IPS-18a (cell line): Measurements from ENCODE around the gene ZNF776.
"Not testable (repeated sequence)": the region's sequence is repeated elsewhere in the genome, so short reads cannot be mapped to it uniquely, and the experiment has no call there.

ENCODE experiments used
- H3K27ac ChIP-seq: one replicate; pipeline ENCODE4 v1.5.1; 2013; ENCODE audit warnings: low read length
- H3K27me3 ChIP-seq: one replicate; pipeline ENCODE4 v1.6.1; 2013; ENCODE audit warnings: mild to moderate bottlenecking, low read length; ENCODE audit not compliant: control insufficient read depth, insufficient read depth
- H3K36me3 ChIP-seq: one replicate; pipeline ENCODE4 v1.6.1; 2013; ENCODE audit warnings: low read depth, low read length; ENCODE audit not compliant: control insufficient read depth
- H3K4me1 ChIP-seq: one replicate; pipeline ENCODE4 v1.6.1; 2013; ENCODE audit warnings: low read depth, low read length; ENCODE audit not compliant: control insufficient read depth
- H3K4me3 ChIP-seq: one replicate; pipeline ENCODE4 v1.5.1; 2013; ENCODE audit warnings: low read length
- H3K9ac ChIP-seq: one replicate; pipeline ENCODE4 v1.6.1; 2013; ENCODE audit warnings: mild to moderate bottlenecking, low read length, moderate library complexity
- H3K9me3 ChIP-seq: one replicate; pipeline ENCODE4 v1.6.1; 2013; ENCODE audit warnings: low read depth, low read length; ENCODE audit not compliant: control insufficient read depth

Gene ZNF776

GRCh38 chr19:57779220-57779845 is 32.7 kb downstream of the ZNF776 start:
- Histone ChIP-seq H3K27ac (no peak overlapping the region), H3K36me3 (peaks cover 45% of the 10 kb centered on the region), H3K9me3 (no peaks in the 10 kb centered on the region)

GRCh38 chr19:57786286-57786685 is 39.7 kb downstream of the ZNF776 start:
- Histone ChIP-seq H3K9me3 (no peaks in the 10 kb centered on the region), H3K27ac (no peak overlapping the region), H3K36me3 (peaks cover 8% of the 10 kb centered on the region), H3K9ac (no peak overlapping the region), H3K4me1 (no peaks in the 10 kb centered on the region), H3K4me3 (no peak overlapping the region), H3K27me3 (no peaks in the 10 kb centered on the region)

More at GRCh38 chr19:57779220-57779845, 32.7 kb downstream of the ZNF776 start:
- no peaks in the 10 kb centered on the region for H3K4me1 ChIP-seq
- H3K27me3 ChIP-seq, result no peaks in the 10 kb centered on the region
- H3K9ac ChIP-seq, result no peak overlapping the region
- H3K4me3 ChIP-seq, result no peak overlapping the region

- H3K9me3 ChIP-seq, result no peaks in the 10 kb centered on the region
- no peaks in the 10 kb centered on the region for H3K4me1 ChIP-seq
- peaks cover 7% of the 10 kb centered on the region for H3K36me3 ChIP-seq
Observed at GRCh38 chr19:57786906-57787305, 40.3 kb downstream of the ZNF776 start.

GRCh38 chr19:57788114-57788692 is 41.6 kb downstream of the ZNF776 start:
- no peaks in the 10 kb centered on the region for H3K27me3 ChIP-seq
- H3K27ac ChIP-seq, result no peak overlapping the region
- no peak overlapping the region for H3K4me3 ChIP-seq
- no peaks in the 10 kb centered on the region for H3K9me3 ChIP-seq
- H3K4me1 ChIP-seq, result no peaks in the 10 kb centered on the region
- H3K36me3 ChIP-seq, result peaks cover 11% of the 10 kb centered on the region
- no peak overlapping the region for H3K9ac ChIP-seq

More at GRCh38 chr19:57786906-57787305, 40.3 kb downstream of the ZNF776 start:
- Histone ChIP-seq H3K9ac (no peak overlapping the region), H3K4me3 (no peak overlapping the region), H3K27ac (no peak overlapping the region), H3K27me3 (no peaks in the 10 kb centered on the region)

DNA sequence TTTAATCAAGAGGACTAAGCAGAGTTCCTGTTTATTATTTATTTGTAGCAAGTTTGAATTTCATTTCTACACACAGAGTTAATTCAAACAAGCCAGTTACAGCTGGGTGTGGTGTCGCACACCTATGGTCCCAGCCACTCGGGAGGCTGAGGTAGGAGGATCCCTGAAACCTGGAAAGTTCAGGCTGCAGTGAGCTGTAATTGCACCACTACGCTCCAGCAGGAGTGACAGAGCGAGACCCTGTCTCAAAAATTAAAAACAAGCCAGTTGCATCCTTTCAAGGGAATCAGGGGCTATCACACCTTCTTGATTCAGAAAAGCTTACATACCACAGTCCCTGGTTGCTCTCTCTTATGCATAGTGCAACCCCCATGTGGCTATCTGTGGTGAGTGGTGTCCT is 42.7 kb downstream of the ZNF776 start:
- Histone ChIP-seq H3K9me3 (no peaks in the 10 kb centered on the region), H3K4me1 (no peaks in the 10 kb centered on the region), H3K27me3 (no peaks in the 10 kb centered on the region), H3K36me3 (peaks cover 11% of the 10 kb centered on the region), H3K4me3 (no peak overlapping the region), H3K9ac (no peak overlapping the region), H3K27ac (no peak overlapping the region)

DNA sequence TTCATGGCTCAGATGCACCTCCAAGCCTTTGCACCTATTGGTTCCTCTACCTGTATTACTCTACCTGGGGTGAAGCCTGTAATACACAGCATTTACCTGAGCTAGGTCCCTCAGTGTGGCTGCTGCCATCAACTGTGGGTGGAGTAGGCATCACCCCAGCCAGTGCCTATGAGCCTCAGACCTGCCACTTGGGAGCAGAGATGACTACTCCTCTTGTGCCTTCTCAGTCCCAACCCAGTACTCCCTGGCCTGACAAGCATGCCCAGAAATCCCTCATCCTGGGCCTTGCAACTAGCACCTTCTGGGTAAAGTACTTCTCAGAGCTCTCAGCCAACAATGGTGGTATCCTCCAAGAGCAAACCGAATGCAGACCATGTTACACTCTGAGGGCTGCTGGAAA is 50.0 kb downstream of the ZNF776 start:
- not testable (repeated sequence) for H3K27me3 ChIP-seq, H3K9me3 ChIP-seq, H3K27ac ChIP-seq, H3K9ac ChIP-seq, H3K4me3 ChIP-seq
- Histone ChIP-seq H3K4me1 (peaks cover 11% of the 10 kb centered on the region), H3K36me3 (peaks cover 17% of the 10 kb centered on the region)

GRCh38 chr19:57800696-57801095 is 54.1 kb downstream of the ZNF776 start:
- Histone ChIP-seq H3K27me3 (no peaks in the 10 kb centered on the region), H3K9me3 (no peaks in the 10 kb centered on the region), H3K36me3 (peaks cover 13% of the 10 kb centered on the region), H3K4me3 (no peak overlapping the region), H3K9ac (no peak overlapping the region), H3K27ac (no peak overlapping the region), H3K4me1 (peaks cover 31% of the 10 kb centered on the region)

GRCh38 chr19:57802269-57802668 is 55.7 kb downstream of the ZNF776 start:
- no peak overlapping the region for H3K4me3 ChIP-seq
- peaks cover 33% of the 10 kb centered on the region for H3K4me1 ChIP-seq
- no peak overlapping the region for H3K9ac ChIP-seq
- H3K27me3 ChIP-seq, result no peaks in the 10 kb centered on the region
- no peaks in the 10 kb centered on the region for H3K9me3 ChIP-seq
- no peaks in the 10 kb centered on the region for H3K36me3 ChIP-seq
- no peak overlapping the region for H3K27ac ChIP-seq

- Histone ChIP-seq H3K4me3 (peak overlapping the region; percentile 90), H3K9me3 (no peaks in the 10 kb centered on the region), H3K4me1 (peaks cover 33% of the 10 kb centered on the region), H3K36me3 (peaks cover 9% of the 10 kb centered on the region), H3K9ac (peak overlapping the region; percentile 97), H3K27ac (peak overlapping the region; percentile 98), H3K27me3 (no peaks in the 10 kb centered on the region)
Observed at GRCh38 chr19:57803265-57803593, 56.6 kb downstream of the ZNF776 start.

- peak overlapping the region; percentile 98 for H3K27ac ChIP-seq
- H3K9me3 ChIP-seq, result no peaks in the 10 kb centered on the region
- peaks cover 33% of the 10 kb centered on the region for H3K4me1 ChIP-seq
- peak overlapping the region; percentile 97 for H3K9ac ChIP-seq
- peak overlapping the region; percentile 90 for H3K4me3 ChIP-seq
- no peaks in the 10 kb centered on the region for H3K27me3 ChIP-seq
- H3K36me3 ChIP-seq, result peaks cover 13% of the 10 kb centered on the region
Observed at GRCh38 chr19:57803594-57804325, 57.1 kb downstream of the ZNF776 start.

DNA sequence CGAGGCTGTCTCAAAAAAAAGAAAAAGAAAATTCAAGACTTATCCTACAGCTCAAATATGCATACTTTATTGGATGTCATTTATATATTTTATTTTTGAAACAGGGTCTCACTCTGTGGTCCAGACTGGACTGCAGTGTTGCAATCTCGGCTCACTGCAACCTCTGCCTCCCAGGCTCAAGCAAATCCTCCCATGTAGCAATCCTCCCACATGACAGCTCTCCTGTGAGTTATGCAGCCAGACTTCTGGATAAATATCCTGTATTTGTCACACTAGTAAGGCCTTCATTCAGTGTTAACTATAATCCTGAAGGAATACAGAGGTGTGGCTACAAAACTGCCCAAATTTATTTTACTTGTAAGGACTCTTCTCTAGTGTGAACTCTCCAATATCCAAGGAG is 60.9 kb downstream of the ZNF776 start:
- no peaks in the 10 kb centered on the region for H3K9me3 ChIP-seq
- no peak overlapping the region for H3K4me3 ChIP-seq
- no peaks in the 10 kb centered on the region for H3K27me3 ChIP-seq
- no peak overlapping the region for H3K9ac ChIP-seq
- peaks cover 13% of the 10 kb centered on the region for H3K4me1 ChIP-seq
- H3K36me3 ChIP-seq, result peaks cover 36% of the 10 kb centered on the region
- H3K27ac ChIP-seq, result no peak overlapping the region
